ENCODE data around the gene CDHR3.

The CDHR3 gene

GRCh38 chr7:106029941-106030340 is 66.9 kb downstream of the CDHR3 start:
- no peak for DNase-seq

DNA sequence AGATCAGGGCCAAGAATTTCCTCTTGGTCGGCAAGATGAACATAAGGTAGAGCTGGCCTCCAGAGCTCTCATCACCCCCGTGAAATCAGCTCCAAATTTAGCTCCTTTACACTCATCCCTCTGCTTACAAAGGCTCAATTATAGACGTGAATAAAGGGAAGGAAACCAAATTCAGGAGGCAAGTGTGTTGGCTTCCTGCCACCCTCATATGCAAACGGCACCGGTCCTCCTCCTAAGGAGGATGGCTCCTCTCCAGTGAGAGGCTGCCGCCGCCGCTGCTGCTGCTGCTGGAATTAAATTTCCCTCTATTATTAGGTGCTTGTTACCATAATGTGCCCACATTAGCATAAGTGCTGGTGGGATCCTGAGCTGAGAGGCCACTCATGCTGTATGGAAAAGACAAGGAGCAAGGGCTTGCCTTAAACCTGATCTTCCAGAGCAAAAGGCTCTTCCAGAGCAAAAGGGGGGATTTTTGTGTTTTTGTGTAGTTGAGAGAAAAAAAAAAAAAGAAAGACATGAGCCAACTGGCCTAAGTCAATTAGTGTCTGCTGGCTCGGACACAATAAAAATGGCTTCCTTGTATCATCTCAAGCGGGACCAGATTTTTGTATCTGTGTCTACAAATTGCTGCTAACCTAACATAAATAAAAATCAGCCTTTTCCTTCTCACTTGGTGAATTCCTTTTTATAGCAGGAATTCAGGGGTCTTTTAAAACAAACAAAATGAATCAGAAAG is 68.4 kb downstream of the CDHR3 start:
- no peak for DNase-seq

DNA sequence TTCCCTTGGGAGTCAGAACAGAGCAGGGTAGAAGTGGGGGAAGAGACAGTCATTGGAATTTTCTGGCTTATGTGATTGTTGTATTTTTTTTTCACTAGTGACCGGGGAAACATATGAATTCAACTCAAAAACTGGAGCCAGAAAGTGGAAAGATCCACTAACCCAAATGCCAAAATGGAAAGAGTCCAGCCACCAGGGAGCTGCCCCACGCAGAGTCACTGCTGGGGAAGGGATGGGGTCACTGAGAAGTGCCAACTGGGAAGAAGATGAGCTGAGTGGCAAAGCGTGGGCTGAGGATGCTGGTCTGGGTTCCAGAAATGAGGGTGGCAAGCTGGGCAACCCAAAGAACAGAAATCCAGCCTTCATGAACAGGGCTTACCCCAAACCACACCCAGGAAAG is 69.2 kb downstream of the CDHR3 start:
- no peak for DNase-seq

DNA sequence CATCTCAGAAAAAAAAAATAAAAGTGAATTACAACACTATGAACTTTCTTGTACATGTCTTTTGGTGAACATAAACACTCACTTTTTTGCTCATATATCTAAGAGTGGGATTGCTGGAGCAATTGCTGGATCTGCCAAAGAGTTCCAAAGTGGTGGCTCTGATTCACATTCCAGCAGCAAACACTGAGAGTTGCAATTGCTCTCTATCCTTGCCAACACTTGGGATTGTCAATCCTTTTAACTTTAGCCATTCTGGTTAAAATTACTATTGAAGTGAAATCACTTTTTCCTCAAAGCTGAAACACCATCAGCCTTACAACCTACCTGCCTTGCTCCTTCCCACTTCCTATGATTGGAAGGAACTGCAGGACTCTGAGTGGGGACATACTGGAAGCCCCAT is 70.7 kb downstream of the CDHR3 start:
- no peak for DNase-seq

- no peak for DNase-seq
These were observed 71.3 kb downstream of the CDHR3 start for GRCh38 chr7:106034383-106034782.

DNA sequence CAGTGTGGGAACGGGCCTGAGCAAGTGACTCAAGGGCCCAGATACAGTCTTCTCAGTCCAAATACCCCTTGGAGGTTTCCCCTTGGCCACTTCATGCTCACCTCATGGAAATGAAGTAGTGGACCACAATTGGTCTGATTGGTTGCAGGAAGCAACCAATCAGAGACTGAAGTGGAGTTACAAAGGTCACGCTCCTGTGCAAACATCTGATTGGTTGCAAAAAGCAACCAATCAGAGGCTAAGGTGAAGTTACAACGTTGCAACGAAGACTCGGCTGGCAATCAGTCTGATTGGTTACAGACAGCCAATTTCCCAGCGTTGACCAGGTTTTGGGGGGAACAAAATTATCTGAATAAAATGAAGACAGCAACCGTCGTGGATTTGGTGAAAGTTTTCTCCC is 72.5 kb downstream of the CDHR3 start:
- no peak for DNase-seq

DNA sequence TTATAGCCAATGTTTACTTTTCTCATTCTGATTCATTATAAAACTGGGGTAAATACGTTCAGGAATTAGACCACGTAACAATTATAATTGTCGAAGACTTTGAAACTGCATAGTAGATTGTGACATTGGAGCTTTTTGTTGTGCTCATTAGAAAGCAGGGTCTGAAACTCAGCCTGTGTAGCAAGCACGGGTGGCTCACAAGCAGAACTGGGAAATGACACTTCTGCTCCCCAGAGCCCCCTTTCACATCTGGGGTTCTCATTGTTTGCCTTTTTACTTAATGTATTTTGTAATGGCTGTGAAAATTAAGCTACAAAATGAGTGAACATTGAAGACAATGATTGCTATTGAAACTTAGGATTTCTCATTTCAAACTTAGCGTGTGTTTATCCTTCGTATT is 72.9 kb downstream of the CDHR3 start:
- no peak for DNase-seq

DNA sequence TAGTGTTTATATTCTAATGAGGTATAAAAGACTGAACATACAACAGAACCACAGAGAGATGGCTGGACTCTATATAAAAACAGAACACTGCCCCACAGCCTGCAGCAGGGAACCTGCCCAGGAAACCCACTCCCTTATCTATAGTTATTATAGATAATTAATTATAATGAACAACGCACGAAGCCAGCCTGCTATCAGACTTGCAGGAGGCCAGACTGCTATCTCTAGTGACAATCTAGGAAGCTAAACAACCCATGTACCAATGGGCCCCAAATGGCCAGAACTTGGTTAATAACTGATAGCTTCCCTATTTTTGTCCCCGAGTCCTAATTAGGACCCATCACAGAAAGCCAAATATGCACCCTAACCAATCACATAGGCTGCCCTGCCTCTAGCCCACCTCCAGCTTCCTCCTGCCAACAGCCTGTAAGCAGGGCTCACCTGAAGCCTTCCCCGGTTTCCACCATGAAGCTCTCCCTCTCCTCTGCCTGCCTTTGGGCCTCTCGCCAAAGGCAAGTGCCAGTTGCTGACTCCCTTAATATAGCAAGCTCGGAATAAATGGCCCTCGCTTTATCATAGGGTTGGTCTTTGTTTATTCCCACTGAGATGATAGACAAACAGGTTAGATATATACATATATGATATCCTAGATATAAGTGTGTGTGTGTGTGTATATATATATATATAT is 74.6 kb downstream of the CDHR3 start:
- DNase-seq = no peak

GRCh38 chr7:106038289-106038688 is 75.2 kb downstream of the CDHR3 start:
- DNase-seq = no peak

DNA sequence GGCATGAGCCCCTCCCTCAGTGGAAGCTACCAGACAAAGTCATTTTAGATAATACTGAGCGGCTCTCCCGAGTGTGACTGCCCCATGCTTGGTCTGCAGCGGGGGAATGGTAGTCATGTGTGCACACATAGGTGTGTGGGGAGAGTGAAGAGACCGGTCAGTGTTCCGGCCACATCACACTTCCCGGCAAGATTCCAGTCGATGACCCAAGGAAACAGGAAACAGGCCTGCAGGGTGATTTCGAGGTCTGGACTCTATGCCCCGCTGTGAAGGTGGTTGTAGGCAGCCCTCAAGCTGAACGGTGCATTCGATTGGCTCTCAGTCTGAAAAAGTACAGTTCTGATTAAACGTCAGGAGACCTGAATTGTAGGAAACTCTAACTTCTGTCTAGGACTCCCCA is 75.9 kb downstream of the CDHR3 start:
- DNase-seq = no peak

GRCh38 chr7:106039486-106040060 is 76.5 kb downstream of the CDHR3 start:
- DNase-seq = no peak

- peak; percentile 72 for DNase-seq
These were observed 78.2 kb downstream of the CDHR3 start for GRCh38 chr7:106041140-106041717.

DNA sequence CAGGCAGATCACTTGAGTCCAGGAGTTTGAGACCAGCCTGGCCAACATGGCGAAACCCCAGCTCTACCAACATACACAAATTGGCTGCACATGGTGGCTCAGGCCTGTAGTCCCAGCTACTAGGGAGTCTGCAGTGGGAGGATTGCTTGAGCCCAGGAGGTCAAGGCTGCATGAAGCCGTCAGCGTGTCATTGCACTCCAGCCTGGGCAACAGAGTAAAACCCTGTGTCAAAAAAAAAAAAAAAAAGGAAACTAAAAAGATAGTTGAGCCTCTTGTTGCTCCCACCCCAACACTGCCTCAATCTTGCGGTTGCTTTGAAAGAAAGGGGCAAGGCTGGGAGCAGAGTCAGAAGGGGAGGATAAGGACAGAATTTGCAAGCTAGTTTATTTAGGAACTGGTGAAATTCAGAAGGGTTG is 79.1 kb downstream of the CDHR3 start:
- no peak for DNase-seq

DNA sequence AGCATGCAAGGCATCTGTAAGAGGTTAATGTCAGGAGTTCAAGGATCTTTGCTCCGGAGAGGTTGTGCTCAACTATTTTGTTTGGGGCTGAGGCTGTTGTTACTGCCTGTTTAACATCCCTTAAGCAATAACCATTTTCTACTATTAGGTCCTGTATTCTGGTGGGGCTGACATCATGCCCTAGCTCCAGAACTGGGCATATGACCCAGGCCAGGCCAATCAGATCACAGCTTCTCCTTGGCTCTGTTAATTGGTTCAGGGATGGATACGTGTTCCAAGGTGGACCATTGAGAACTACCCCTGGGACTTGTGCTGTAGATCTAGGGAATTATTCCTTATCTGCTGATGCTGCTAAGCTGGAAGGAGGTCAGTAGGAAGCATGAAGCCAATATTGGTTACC is 82.1 kb downstream of the CDHR3 start:
- DNase-seq = no peak

GRCh38 chr7:106045586-106045985 is 82.5 kb downstream of the CDHR3 start:
- no peak for DNase-seq

- DNase-seq = no peak
These were observed 84.1 kb downstream of the CDHR3 start for GRCh38 chr7:106047184-106047583.

- DNase-seq = no peak
These were observed 85.0 kb downstream of the CDHR3 start for GRCh38 chr7:106047818-106048705.

GRCh38 chr7:106048706-106049020 is 85.6 kb downstream of the CDHR3 start:
- no peak for DNase-seq

DNA sequence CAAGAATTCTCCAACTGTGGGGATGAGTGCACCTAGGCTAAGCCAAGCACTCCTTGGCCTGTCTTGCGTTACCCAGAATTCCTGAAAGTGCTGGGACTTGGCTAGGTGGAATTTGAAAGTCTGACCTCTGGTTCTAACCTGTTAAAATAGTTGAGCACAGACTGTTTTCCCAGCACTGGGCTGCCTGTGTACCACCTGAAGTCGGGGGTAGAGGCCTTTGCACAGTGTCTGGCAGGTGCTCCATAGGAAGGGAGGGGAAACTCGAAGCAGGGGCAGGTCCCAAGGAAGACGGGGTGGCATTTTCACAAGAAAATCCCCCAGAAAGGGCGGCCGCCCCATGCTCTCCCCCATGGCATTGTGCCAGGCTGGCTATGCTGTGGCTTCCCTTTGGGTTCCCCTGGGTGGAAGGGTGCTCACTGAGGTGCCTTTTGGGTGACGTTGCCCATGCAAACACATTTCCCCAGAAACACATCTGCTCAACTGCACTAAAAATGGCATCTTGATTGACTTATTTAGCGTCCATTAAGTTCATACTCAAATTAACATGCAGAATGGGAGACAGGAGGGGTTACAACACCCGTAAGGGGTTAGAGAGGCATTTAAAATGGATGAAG is 86.2 kb downstream of the CDHR3 start:
- DNase-seq = no peak

- DNase-seq = peak; percentile 29
These were observed 87.1 kb downstream of the CDHR3 start for GRCh38 chr7:106050002-106050745.

GRCh38 chr7:106050746-106051117 is 87.7 kb downstream of the CDHR3 start:
- no peak for DNase-seq

GRCh38 chr7:106052681-106053080 is 89.6 kb downstream of the CDHR3 start:
- DNase-seq = no peak
